Ascending aorta (tissue), 2 donors: ENCODE data around the gene PPP1R27. TPM values are rescaled to one million over a fixed set of nuclear protein-coding genes. Genes with fewer than 3 reads are reported as not detected.

Source experiments
- DNase-seq, 2 donors: peaks; one replicate each; pipeline ENCODE4 v3.0.0-alpha.2; 2019; ENCODE audit warnings: low spot score in 2 of 2
- H3K27ac ChIP-seq, 2 donors: fragments of 200-600 bp; sonication (generic); one replicate each; pipeline ENCODE4 v1.5.1; 2016 to 2017; ENCODE audit warnings: mild to moderate bottlenecking in 1 of 2
- H3K27me3 ChIP-seq: fragments of 200-600 bp; sonication (generic); one replicate; pipeline ENCODE4 v1.5.1; 2017
- H3K36me3 ChIP-seq, 2 donors: fragments of 200-600 bp; sonication (generic); one replicate each; pipeline ENCODE4 v1.5.1; 2016
- H3K4me1 ChIP-seq, 2 donors: fragments of 200-600 bp; sonication (generic); one replicate each; pipeline ENCODE4 v1.5.1; 2016 to 2017; ENCODE audit warnings: mild to moderate bottlenecking in 1 of 2
- H3K4me3 ChIP-seq, 2 donors: fragments of 200-600 bp; sonication (generic); one replicate each; pipeline ENCODE4 v1.5.1; 2016 to 2017; ENCODE audit warnings: mild to moderate bottlenecking in 1 of 2
- H3K9me3 ChIP-seq, 2 donors: fragments of 200-600 bp; sonication (generic); one replicate each; pipeline ENCODE4 v1.5.1; 2016
- CTCF ChIP-seq, 3 experiments: fragments of 200-600 bp in 2 of 3; fragments of 450-650 bp in 1 of 3; sonication (generic) in 2 of 3; IDR thresholded peaks; one replicate each; pipeline ENCODE4 v1.5.1; 2016 to 2019; ENCODE audit warnings: antibody characterized with exemption in 3 of 3, mild to moderate bottlenecking in 1 of 3, moderate library complexity in 1 of 3
- intact Hi-C: fragments of 100-400 bp; cut with DNase I; formaldehyde crosslinking; loops from one replicate; pipeline ENCODE4 v1.15.1; 2023
- total RNA-seq: library from RNA; depleted of rRNA; stranded (reverse); fragments of >200 nt; gene quantifications from one replicate; pipeline ENCODE4 v1.1.0, GENCODE V29; 2016

The PPP1R27 gene
- total RNA-seq, 1 donor from 2014 or later: not detected

DNA sequence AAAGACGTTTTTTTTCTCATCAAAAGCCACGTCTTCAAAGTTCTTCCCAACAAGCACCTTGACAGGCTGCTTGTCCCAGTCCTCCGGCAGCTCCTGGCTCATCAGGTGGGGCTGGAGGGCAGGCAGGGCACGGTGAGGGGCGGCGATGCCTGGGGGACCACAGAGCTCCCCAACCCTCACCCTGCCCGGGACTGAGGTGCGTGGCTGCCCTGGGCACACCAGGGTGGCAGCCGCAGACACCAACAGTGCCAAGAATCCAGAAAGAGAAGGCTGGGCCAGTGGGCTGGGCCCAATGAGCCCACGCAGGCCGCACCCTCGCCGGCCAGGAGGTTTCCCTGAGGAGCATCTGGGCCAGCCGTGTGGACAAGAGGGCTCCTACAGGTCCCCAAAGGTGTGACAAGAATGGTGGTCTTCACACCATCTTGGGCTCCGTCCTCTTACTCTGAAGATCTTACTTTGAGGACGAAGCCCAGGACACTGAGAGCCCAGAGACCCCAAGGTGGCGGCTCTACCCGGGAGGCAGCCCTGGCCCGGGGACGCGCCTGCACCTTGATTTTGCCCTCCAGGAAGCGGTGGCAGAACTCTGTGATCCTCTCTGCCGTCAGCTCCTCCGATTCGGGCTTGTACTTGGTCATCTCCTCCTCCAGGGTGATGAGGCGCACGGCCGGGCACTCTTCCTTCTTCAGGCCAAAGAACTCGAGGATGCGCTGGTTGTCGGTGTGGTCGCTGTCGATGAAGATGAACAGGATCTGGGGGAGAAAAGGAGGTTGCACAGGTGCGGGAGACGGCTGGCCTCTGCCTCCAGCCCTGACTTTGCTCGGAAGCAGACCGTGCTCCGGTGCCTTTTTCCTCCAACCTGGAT is 11.3 kb upstream of the PPP1R27 start:
- H3K27ac ChIP-seq: no peak overlapping the region
- H3K4me1 ChIP-seq: no peaks in the 10 kb centered on the region
- H3K36me3 ChIP-seq: peaks cover 69 to 82% of the 10 kb centered on the region in 2 donors

DNA sequence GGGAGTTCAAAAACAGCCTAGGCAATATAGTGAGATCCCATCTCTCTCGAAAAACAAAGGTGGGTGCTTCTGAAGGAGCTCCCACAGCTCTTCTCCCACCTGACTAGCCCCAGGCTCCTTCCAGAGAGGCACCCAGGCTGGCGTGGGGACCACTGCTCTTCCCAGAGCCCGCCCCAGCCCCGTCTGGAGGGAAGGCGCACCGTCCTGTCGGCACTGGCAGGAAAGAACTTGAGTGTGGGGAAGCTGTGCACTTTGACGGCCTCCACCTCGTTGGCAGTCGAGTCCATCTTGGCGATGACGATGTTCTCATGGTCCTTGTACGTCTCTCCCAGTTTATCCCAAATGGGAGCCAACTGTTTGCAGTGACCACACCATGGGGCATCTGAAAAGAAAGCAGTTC is 10.5 kb upstream of the PPP1R27 start:
- TF ChIP-seq CTCF (IDR thresholded peaks at IDR 0.05): no peak
- intact Hi-C loops: no loop called here
- Histone ChIP-seq H3K9me3 (no peaks in the 10 kb centered on the region), H3K27me3 (no peaks in the 10 kb centered on the region), H3K4me3 (no peak overlapping the region), H3K4me1 (no peaks in the 10 kb centered on the region), H3K27ac (no peak overlapping the region), H3K36me3 (peaks cover 68 to 77% of the 10 kb centered on the region in 2 donors)
- DNase-seq: no peak

More for the DNA sequence above, 11.3 kb upstream of the PPP1R27 start:
- H3K4me3 ChIP-seq: no peak overlapping the region
- DNase-seq: no peak
- H3K9me3 ChIP-seq: no peaks in the 10 kb centered on the region
- no peaks in the 10 kb centered on the region for H3K27me3 ChIP-seq
- no peak for TF ChIP-seq CTCF (IDR thresholded peaks at IDR 0.05)
- intact Hi-C loops: no loop called here

DNA sequence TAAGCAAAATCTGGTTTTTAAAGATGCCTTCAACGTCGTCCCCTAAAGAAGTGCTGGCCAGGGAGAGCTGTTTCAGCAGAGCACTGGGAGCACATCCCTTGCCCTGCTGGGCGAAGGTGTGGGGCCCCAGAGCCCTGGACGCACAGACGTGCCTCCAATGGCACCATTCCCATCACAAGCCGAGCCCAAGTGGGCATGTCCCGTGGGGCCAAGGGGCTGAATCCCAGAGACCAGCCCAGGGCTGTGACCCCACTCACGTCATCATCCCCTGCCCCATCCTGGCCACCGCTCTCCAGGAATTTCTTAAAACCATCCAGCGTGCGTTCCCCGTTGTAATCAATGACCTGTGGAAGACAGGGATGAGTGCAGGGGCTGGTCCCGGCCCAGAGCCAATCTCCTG is 10.0 kb upstream of the PPP1R27 start:
- peaks cover 68 to 74% of the 10 kb centered on the region in 2 donors for H3K36me3 ChIP-seq
- no peaks in the 10 kb centered on the region for H3K9me3 ChIP-seq
- no peak overlapping the region for H3K27ac ChIP-seq
- no peaks in the 10 kb centered on the region for H3K27me3 ChIP-seq
- H3K4me3 ChIP-seq: no peak overlapping the region
- intact Hi-C loops: no loop called here
- DNase-seq: no peak
- no peaks in the 10 kb centered on the region for H3K4me1 ChIP-seq
- TF ChIP-seq CTCF (IDR thresholded peaks at IDR 0.05): no peak

DNA sequence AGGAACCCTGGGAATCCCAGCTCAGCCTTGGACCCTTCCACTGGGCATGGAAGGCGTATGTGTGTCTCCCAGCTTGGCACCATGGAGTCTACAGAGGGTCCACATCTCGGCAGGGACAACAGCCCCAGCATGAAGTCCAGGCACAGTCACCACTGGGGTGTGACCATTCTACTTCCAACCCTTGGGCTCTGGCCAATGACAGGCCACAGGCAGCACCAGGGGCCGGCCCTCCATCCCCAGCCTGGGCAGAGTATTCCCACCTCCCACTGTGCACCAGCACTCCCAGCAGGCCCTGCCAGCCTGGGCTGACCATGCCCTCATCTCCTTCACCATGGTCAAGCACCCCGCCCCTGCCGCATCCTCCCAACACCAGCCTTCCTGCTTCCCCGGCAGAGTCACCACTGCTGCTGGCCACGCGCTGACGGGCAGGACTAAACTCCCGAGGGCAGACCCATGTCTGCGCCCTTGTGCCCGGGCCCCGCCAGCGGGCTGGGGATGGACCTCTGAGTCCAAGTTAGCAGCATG is 9.5 kb upstream of the PPP1R27 start:
- TF ChIP-seq CTCF (IDR thresholded peaks at IDR 0.05): no peak
- peaks cover 63 to 72% of the 10 kb centered on the region in 2 donors for H3K36me3 ChIP-seq
- H3K9me3 ChIP-seq: no peaks in the 10 kb centered on the region
- intact Hi-C loops: no loop called here
- H3K4me1 ChIP-seq: no peaks in the 10 kb centered on the region
- H3K4me3 ChIP-seq: no peak overlapping the region
- no peak for DNase-seq
- no peaks in the 10 kb centered on the region for H3K27me3 ChIP-seq
- no peak overlapping the region for H3K27ac ChIP-seq

GRCh38 chr17:81843713-81844326 is 9.0 kb upstream of the PPP1R27 start:
- H3K27me3 ChIP-seq: no peaks in the 10 kb centered on the region
- H3K4me3 ChIP-seq: no peak overlapping the region
- no peaks in the 10 kb centered on the region for H3K9me3 ChIP-seq
- H3K36me3 ChIP-seq: peaks cover 57 to 66% of the 10 kb centered on the region in 2 donors
- intact Hi-C loops: no loop called here
- no peak for DNase-seq
- no peak for TF ChIP-seq CTCF (IDR thresholded peaks at IDR 0.05)
- no peaks in the 10 kb centered on the region for H3K4me1 ChIP-seq
- H3K27ac ChIP-seq: no peak overlapping the region
